Peyer's patch (tissue), 4 donors: ENCODE data around the gene MET.

Experiments
- POLR2A ChIP-seq, 2 donors: fragments of 450-650 bp; IDR thresholded peaks; one replicate each; pipeline ENCODE4 v1.5.1; 2017; ENCODE audit warnings: antibody characterized with exemption in 2 of 2, mild to moderate bottlenecking in 2 of 2, moderate library complexity in 2 of 2
- TF ChIP-seq, protein P1 (sequence below), 6 experiments: fragments of 450-650 bp in 4 of 6; fragments of 200-600 bp in 2 of 6; sonication (generic) in 1 of 6; IDR thresholded peaks; one replicate each; pipeline ENCODE4 v1.5.1; 2017 to 2019; ENCODE audit warnings: antibody characterized with exemption in 6 of 6, mild to moderate bottlenecking in 3 of 6, moderate library complexity in 1 of 6

- TF ChIP-seq, protein P1, sequence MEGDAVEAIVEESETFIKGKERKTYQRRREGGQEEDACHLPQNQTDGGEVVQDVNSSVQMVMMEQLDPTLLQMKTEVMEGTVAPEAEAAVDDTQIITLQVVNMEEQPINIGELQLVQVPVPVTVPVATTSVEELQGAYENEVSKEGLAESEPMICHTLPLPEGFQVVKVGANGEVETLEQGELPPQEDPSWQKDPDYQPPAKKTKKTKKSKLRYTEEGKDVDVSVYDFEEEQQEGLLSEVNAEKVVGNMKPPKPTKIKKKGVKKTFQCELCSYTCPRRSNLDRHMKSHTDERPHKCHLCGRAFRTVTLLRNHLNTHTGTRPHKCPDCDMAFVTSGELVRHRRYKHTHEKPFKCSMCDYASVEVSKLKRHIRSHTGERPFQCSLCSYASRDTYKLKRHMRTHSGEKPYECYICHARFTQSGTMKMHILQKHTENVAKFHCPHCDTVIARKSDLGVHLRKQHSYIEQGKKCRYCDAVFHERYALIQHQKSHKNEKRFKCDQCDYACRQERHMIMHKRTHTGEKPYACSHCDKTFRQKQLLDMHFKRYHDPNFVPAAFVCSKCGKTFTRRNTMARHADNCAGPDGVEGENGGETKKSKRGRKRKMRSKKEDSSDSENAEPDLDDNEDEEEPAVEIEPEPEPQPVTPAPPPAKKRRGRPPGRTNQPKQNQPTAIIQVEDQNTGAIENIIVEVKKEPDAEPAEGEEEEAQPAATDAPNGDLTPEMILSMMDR (IDR thresholded peaks at IDR 0.05), result no peak
- TF ChIP-seq POLR2A (IDR thresholded peaks at IDR 0.05), result no peak
Measured at GRCh38 chr7:116829041-116829440, 157.0 kb downstream of the MET start.
